SK-N-SH (cell line): ENCODE measurements around the gene KRTAP5-8. TPM values are rescaled to one million over a fixed set of nuclear protein-coding genes. Genes with fewer than 3 reads are reported as not detected.

Experiments used
- CTCF ChIA-PET: fragments of 300-600, 350-600 bp; formaldehyde crosslinking; extraction: SDS; loops from one replicate; lab custom pipeline; 2021; lab: Yijun Ruan, JAX
- POLR2A ChIA-PET: fragments of 350-600 bp; sonication (Branson Sonifier 250); formaldehyde crosslinking; extraction: SDS; loops from one replicate; lab custom pipeline; 2020; ENCODE audit warnings: antibody characterized with exemption, inconsistent platforms; lab: Yijun Ruan, JAX
- DNase-seq: peaks from one replicate; pipeline ENCODE4 v3.0.0; 2012
- H2AFZ ChIP-seq: fragments of 200-600 bp; sonication (generic); 2 replicates; pipeline ENCODE4 v1.8.1; 2016; ENCODE audit warnings: antibody characterized with exemption, mild to moderate bottlenecking, low read depth
- H3F3A ChIP-seq: fragments of 200-600 bp; sonication (generic); replicated peaks from 2 replicates; pipeline ENCODE3; 2016; ENCODE audit warnings: antibody characterized with exemption, mild to moderate bottlenecking; ENCODE audit not compliant: insufficient read depth
- H3K27ac ChIP-seq, 2 experiments: fragments of 200-500 bp in 1 of 2; fragments of 200-600 bp in 1 of 2; sonication (Bioruptor generic) in 1 of 2; sonication (generic), shearing (Covaris generic) in 1 of 2; 2 replicates each; pipeline versions ENCODE4 v1.5.1 to v1.6.1; 2014 to 2016; ENCODE audit warnings: low read depth in 2 of 2, inconsistent platforms in 1 of 2, low read length in 1 of 2, mild to moderate bottlenecking in 1 of 2, mixed read lengths in 1 of 2
- H3K27me3 ChIP-seq: fragments of 200-600 bp; sonication (generic), shearing (Covaris generic); 2 replicates; pipeline ENCODE4 v1.6.1; 2016; ENCODE audit warnings: mixed run types; ENCODE audit not compliant: insufficient read depth
- H3K36me3 ChIP-seq, 2 experiments: fragments of 200-500 bp in 1 of 2; fragments of 200-600 bp in 1 of 2; sonication (Bioruptor generic) in 1 of 2; sonication (generic) in 1 of 2; replicated peaks in 1 of 2; 2 replicates each; pipeline versions ENCODE3 to v1.5.1; 2014 to 2016; ENCODE audit warnings: low read length in 1 of 2, mild to moderate bottlenecking in 1 of 2; ENCODE audit not compliant: insufficient read depth in 2 of 2, control insufficient read depth in 1 of 2
- H3K4me1 ChIP-seq, 2 experiments: fragments of 200-500 bp in 1 of 2; fragments of 200-600 bp in 1 of 2; sonication (Bioruptor generic) in 1 of 2; sonication (generic), shearing (Covaris generic) in 1 of 2; 2 replicates each; pipeline versions ENCODE4 v1.5.1 to v1.6.1; 2014 to 2016; ENCODE audit warnings: low read depth in 1 of 2, low read length in 1 of 2, mixed run types in 1 of 2; ENCODE audit not compliant: insufficient read depth in 2 of 2, control insufficient read depth in 1 of 2
- H3K4me2 ChIP-seq: fragments of 200-600 bp; sonication (generic), shearing (Covaris generic); 2 replicates; pipeline ENCODE4 v1.6.1; 2017; ENCODE audit warnings: mixed run types
- H3K4me3 ChIP-seq, 2 experiments: fragments of 200-500 bp in 1 of 2; fragments of 200-600 bp in 1 of 2; sonication (Bioruptor generic) in 1 of 2; sonication (generic), shearing (Covaris generic) in 1 of 2; 2 replicates each; pipeline versions ENCODE4 v1.5.1 to v1.8.1; 2014 to 2016; ENCODE audit warnings: low read depth in 2 of 2, inconsistent platforms in 1 of 2, low read length in 1 of 2, mild to moderate bottlenecking in 1 of 2, mixed read lengths in 1 of 2, moderate library complexity in 1 of 2
- H3K79me2 ChIP-seq: fragments of 200-600 bp; sonication (generic); 2 replicates; pipeline ENCODE4 v1.8.1; 2017; ENCODE audit warnings: mild to moderate bottlenecking; ENCODE audit not compliant: insufficient read depth
- H3K9ac ChIP-seq: fragments of 200-600 bp; sonication (generic); 2 replicates; pipeline ENCODE4 v1.6.1; 2017; ENCODE audit warnings: mixed run types
- H3K9me2 ChIP-seq: fragments of 200-600 bp; sonication (generic); 2 replicates; pipeline ENCODE4 v1.6.1; 2017; ENCODE audit warnings: mixed run types
- H3K9me3 ChIP-seq: fragments of 200-600 bp; sonication (generic); 2 replicates; pipeline ENCODE4 v1.6.1; 2017; ENCODE audit warnings: mixed run types, mild to moderate bottlenecking, moderate library complexity
- H4K20me1 ChIP-seq: fragments of 200-600 bp; sonication (generic); 2 replicates; pipeline ENCODE4 v1.6.1; 2017; ENCODE audit warnings: mild to moderate bottlenecking, mixed run types; ENCODE audit not compliant: insufficient read depth
- EP300 ChIP-seq, 2 experiments: IDR thresholded peaks; 2 replicates each; pipeline versions ENCODE4 v1.4.0 to v1.6.1; 2012; ENCODE audit warnings: borderline replicate concordance in 1 of 2, low read depth in 1 of 2, low read length in 1 of 2
- FOSL2 ChIP-seq: IDR thresholded peaks from 2 replicates; pipeline ENCODE4 v1.4.0; 2012; ENCODE audit warnings: low read depth, mild to moderate bottlenecking, moderate library complexity, borderline replicate concordance
- FOXJ3 ChIP-seq: sonication (generic); formaldehyde crosslinking; IDR thresholded peaks from 2 replicates; pipeline ENCODE4 v1.5.1; 2020; ENCODE audit warnings: mild to moderate bottlenecking, missing genetic modification reagents
- FOXM1 ChIP-seq: IDR thresholded peaks from 2 replicates; pipeline ENCODE4 v1.4.0; 2012; ENCODE audit warnings: low read depth, mild to moderate bottlenecking
- GATA2 ChIP-seq: sonication (generic); formaldehyde crosslinking; IDR thresholded peaks from 2 replicates; pipeline ENCODE4 v1.5.0; 2020; ENCODE audit warnings: mild to moderate bottlenecking, missing genetic modification reagents
- JUND ChIP-seq: IDR thresholded peaks from 2 replicates; pipeline ENCODE4 v1.4.0; 2012
- MXI1 ChIP-seq: IDR thresholded peaks from 2 replicates; pipeline ENCODE4 v1.6.1; 2012; ENCODE audit warnings: mild to moderate bottlenecking, low read depth, low read length, improper control_type of control experiment
- NRF1 ChIP-seq: IDR thresholded peaks from 2 replicates; pipeline ENCODE4 v1.6.1; 2012; ENCODE audit warnings: low read depth, mild to moderate bottlenecking, low read length
- RAD21 ChIP-seq: IDR thresholded peaks from 2 replicates; pipeline ENCODE4 v1.6.1; 2012; ENCODE audit warnings: mild to moderate bottlenecking, low read length
- RFX5 ChIP-seq: IDR thresholded peaks from 2 replicates; pipeline ENCODE4 v1.6.1; 2012; ENCODE audit warnings: mild to moderate bottlenecking, improper control_type of control experiment, low read length
- SMC3 ChIP-seq: IDR thresholded peaks from 2 replicates; pipeline ENCODE4 v1.6.1; 2012; ENCODE audit warnings: low read depth, low read length, improper control_type of control experiment
- TEAD4 ChIP-seq: IDR thresholded peaks from 2 replicates; pipeline ENCODE4 v1.4.0; 2012; ENCODE audit warnings: mild to moderate bottlenecking, borderline replicate concordance; ENCODE audit not compliant: insufficient read depth
- YY1 ChIP-seq: IDR thresholded peaks from 2 replicates; pipeline ENCODE4 v1.4.0; 2012; ENCODE audit warnings: low read depth, mild to moderate bottlenecking
- WGBS: methylation state at CpG from one replicate; pipeline ENCODE4 v1.1.6; 2017; ENCODE audit warnings: low lambda C conversion rate; 5-methylcytosine and 5-hydroxymethylcytosine counted together
- polyA plus RNA-seq, 3 experiments: library from polyadenylated mRNA; depleted of rRNA; stranded (reverse); fragments of >200 nt; gene quantifications; 2 replicates each; pipeline ENCODE4 v1.2.3, GENCODE V29; 2012
- TF ChIP-seq, protein P1 (sequence below): fragments of 200-600 bp; sonication (generic); IDR thresholded peaks from 2 replicates; pipeline ENCODE4 v1.6.1; 2017; ENCODE audit warnings: antibody characterized with exemption, mild to moderate bottlenecking, moderate library complexity
- TF ChIP-seq, protein P2 (sequence below): IDR thresholded peaks from 2 replicates; pipeline ENCODE4 v1.6.1; 2012; ENCODE audit warnings: mild to moderate bottlenecking, low read depth, low read length, moderate library complexity
- TF ChIP-seq, protein P3 (sequence below): IDR thresholded peaks from 2 replicates; pipeline ENCODE4 v1.4.0; 2012; ENCODE audit warnings: low read depth
- TF ChIP-seq, protein P4 (sequence below): IDR thresholded peaks from 2 replicates; pipeline ENCODE4 v1.4.0; 2012; ENCODE audit warnings: low read depth, borderline replicate concordance
- TF ChIP-seq, protein P5 (sequence below): fragments of 150-350 bp; IDR thresholded peaks from 2 replicates; pipeline ENCODE4 v1.6.1; 2017; ENCODE audit warnings: antibody characterized with exemption, low read length, low read depth, borderline replicate concordance

KRTAP5-8 gene
- polyA plus RNA-seq, 1 of the 3 experiments (the other 2 are of a cell fraction), result not detected

DNA sequence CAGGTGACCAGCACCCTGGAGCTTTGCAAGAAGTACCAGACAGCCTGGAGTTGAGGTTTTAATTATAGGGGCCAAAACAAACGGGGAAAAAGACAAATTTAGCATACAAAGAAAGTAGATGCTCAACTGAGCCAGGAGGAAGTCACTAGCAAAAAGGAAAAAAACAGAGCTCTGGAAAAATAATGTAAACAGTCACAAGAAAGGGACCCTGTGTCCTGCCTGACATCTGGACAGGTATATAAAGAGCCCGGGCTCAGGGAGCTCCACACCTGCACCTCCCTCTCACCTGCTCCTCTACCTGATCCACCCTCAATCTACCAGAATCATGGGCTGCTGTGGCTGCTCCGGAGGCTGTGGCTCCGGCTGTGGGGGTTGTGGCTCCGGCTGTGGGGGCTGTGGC is 27.4 kb downstream of the KRTAP5-8 start, which contains the start of gene KRTAP5-10:
KRTAP5-10 (plus strand) TSS at position 301 of the 400 bp plus-strand sequence; CDS start at position 326, 25 bp downstream.
- H3K79me2 ChIP-seq, result no peaks in the 10 kb centered on the region
- no peak within 1 kb of the TSS for H3K27ac ChIP-seq
- H2AFZ ChIP-seq, result no peak within 1 kb of the TSS
- H3K4me3 ChIP-seq, result no peak within 1 kb of the TSS
- H3K4me1 ChIP-seq, result peaks cover 0 to 15% of the 10 kb centered on the region in 2 experiments; a peak in 1 of 4 replicates
- H4K20me1 ChIP-seq, result no peaks in the 10 kb centered on the region
- no peak within 1 kb of the TSS for H3K9ac ChIP-seq
- no peak for DNase-seq
- no peaks in the 10 kb centered on the region for H3F3A ChIP-seq
- TF ChIP-seq NRF1 (no peak), MXI1 (no peak), TEAD4 (no peak), JUND (no peak), EP300 (IDR thresholded peaks at IDR 0.05; ENCODE audit: borderline replicate concordance in 1 of 2, low read depth in 1 of 2, low read length in 1 of 2) (no peak), FOSL2 (no peak), GATA2 (no peak), RFX5 (no peak), FOXJ3 (no peak), FOXM1 (no peak), YY1 (no peak), RAD21 (no peak), SMC3 (no peak)
- TF ChIP-seq, protein P1, sequence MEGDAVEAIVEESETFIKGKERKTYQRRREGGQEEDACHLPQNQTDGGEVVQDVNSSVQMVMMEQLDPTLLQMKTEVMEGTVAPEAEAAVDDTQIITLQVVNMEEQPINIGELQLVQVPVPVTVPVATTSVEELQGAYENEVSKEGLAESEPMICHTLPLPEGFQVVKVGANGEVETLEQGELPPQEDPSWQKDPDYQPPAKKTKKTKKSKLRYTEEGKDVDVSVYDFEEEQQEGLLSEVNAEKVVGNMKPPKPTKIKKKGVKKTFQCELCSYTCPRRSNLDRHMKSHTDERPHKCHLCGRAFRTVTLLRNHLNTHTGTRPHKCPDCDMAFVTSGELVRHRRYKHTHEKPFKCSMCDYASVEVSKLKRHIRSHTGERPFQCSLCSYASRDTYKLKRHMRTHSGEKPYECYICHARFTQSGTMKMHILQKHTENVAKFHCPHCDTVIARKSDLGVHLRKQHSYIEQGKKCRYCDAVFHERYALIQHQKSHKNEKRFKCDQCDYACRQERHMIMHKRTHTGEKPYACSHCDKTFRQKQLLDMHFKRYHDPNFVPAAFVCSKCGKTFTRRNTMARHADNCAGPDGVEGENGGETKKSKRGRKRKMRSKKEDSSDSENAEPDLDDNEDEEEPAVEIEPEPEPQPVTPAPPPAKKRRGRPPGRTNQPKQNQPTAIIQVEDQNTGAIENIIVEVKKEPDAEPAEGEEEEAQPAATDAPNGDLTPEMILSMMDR, result no peak
- TF ChIP-seq, protein P2, sequence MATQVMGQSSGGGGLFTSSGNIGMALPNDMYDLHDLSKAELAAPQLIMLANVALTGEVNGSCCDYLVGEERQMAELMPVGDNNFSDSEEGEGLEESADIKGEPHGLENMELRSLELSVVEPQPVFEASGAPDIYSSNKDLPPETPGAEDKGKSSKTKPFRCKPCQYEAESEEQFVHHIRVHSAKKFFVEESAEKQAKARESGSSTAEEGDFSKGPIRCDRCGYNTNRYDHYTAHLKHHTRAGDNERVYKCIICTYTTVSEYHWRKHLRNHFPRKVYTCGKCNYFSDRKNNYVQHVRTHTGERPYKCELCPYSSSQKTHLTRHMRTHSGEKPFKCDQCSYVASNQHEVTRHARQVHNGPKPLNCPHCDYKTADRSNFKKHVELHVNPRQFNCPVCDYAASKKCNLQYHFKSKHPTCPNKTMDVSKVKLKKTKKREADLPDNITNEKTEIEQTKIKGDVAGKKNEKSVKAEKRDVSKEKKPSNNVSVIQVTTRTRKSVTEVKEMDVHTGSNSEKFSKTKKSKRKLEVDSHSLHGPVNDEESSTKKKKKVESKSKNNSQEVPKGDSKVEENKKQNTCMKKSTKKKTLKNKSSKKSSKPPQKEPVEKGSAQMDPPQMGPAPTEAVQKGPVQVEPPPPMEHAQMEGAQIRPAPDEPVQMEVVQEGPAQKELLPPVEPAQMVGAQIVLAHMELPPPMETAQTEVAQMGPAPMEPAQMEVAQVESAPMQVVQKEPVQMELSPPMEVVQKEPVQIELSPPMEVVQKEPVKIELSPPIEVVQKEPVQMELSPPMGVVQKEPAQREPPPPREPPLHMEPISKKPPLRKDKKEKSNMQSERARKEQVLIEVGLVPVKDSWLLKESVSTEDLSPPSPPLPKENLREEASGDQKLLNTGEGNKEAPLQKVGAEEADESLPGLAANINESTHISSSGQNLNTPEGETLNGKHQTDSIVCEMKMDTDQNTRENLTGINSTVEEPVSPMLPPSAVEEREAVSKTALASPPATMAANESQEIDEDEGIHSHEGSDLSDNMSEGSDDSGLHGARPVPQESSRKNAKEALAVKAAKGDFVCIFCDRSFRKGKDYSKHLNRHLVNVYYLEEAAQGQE, result no peak
- TF ChIP-seq, protein P3, sequence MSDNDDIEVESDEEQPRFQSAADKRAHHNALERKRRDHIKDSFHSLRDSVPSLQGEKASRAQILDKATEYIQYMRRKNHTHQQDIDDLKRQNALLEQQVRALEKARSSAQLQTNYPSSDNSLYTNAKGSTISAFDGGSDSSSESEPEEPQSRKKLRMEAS, result no peak
- TF ChIP-seq, protein P4, sequence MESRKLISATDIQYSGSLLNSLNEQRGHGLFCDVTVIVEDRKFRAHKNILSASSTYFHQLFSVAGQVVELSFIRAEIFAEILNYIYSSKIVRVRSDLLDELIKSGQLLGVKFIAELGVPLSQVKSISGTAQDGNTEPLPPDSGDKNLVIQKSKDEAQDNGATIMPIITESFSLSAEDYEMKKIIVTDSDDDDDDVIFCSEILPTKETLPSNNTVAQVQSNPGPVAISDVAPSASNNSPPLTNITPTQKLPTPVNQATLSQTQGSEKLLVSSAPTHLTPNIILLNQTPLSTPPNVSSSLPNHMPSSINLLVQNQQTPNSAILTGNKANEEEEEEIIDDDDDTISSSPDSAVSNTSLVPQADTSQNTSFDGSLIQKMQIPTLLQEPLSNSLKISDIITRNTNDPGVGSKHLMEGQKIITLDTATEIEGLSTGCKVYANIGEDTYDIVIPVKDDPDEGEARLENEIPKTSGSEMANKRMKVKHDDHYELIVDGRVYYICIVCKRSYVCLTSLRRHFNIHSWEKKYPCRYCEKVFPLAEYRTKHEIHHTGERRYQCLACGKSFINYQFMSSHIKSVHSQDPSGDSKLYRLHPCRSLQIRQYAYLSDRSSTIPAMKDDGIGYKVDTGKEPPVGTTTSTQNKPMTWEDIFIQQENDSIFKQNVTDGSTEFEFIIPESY, result no peak
- TF ChIP-seq, protein P5, sequence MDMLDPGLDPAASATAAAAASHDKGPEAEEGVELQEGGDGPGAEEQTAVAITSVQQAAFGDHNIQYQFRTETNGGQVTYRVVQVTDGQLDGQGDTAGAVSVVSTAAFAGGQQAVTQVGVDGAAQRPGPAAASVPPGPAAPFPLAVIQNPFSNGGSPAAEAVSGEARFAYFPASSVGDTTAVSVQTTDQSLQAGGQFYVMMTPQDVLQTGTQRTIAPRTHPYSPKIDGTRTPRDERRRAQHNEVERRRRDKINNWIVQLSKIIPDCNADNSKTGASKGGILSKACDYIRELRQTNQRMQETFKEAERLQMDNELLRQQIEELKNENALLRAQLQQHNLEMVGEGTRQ, result no peak
- ChIA-PET POLR2A (no interaction called here), CTCF (interaction anchor here (1.1 to 4.6 kb wide), 2 partner anchors 15 to 145 kb away, joined by 3 to 35 read pairs; no protein-coding TSS in a partner anchor)
- H3K4me2 ChIP-seq, result no peak within 1 kb of the TSS
- H3K27me3 ChIP-seq, result no peaks in the 10 kb centered on the region
- 24% methylated on average over 4 of the region's 5 CpGs for WGBS
- H3K36me3 ChIP-seq, result no peaks in the 10 kb centered on the region
- no peaks in the 10 kb centered on the region for H3K9me3 ChIP-seq
- no peaks in the 10 kb centered on the region for H3K9me2 ChIP-seq
